ENCODE data around the gene ITIH3. TPM values are rescaled to one million over a fixed set of nuclear protein-coding genes. Genes with fewer than 3 reads are reported as not detected.

Gene ITIH3
- total RNA-seq, 1 experiment from 2014 or later: not detected

- H2BK15ac ChIP-seq (ENCODE audit: low read depth, low read length): no peak overlapping the region
- H2BK5ac ChIP-seq (ENCODE audit: insufficient read length, low read length): no peak overlapping the region
- H4K20me1 ChIP-seq (ENCODE audit: control insufficient read depth, insufficient read depth, insufficient read length): no peaks in the 10 kb centered on the region
- H3K23me2 ChIP-seq (ENCODE audit: insufficient read length, low read depth, low read length, poor library complexity, severe bottlenecking): no peaks in the 10 kb centered on the region
- H3K27ac ChIP-seq (ENCODE audit: insufficient read length, low read depth, low read length): no peak overlapping the region
- Mint-ChIP-seq H3K4me1 (peaks cover 13 to 24% of the 10 kb centered on the region in 2 experiments), H3K27ac (no peak overlapping the region), H3K9me3 (no peaks in the 10 kb centered on the region), H3K27me3 (ENCODE audit: low read depth) (no peaks in the 10 kb centered on the region), H3K36me3 (ENCODE audit: insufficient read depth in 1 of 3, low read depth in 3 of 3) (peaks cover 0 to 9% (median 0%) of the 10 kb centered on the region in 3 experiments; a peak in 3 of 7 replicates), H3K4me3 (no peak overlapping the region)
- H2BK120ac ChIP-seq (ENCODE audit: low read depth, low read length, poor library complexity, severe bottlenecking): no peak overlapping the region
- H4K91ac ChIP-seq (ENCODE audit: insufficient read length, low read depth, low read length): no peak overlapping the region
- no peak overlapping the region for H4K8ac ChIP-seq (replicated peaks; ENCODE audit: insufficient read length, low read depth, low read length)
- H3K9me3 ChIP-seq (ENCODE audit: control insufficient read depth, low read depth, low read length): no peaks in the 10 kb centered on the region
- H2AK5ac ChIP-seq (ENCODE audit: insufficient read length, low read length): no peak overlapping the region
- DNase-seq: no peak
- no peak overlapping the region for H2BK12ac ChIP-seq (ENCODE audit: insufficient read length, low read depth, low read length)
- H3K56ac ChIP-seq (ENCODE audit: insufficient read length, low read depth, low read length): no peak overlapping the region
- H3T11ph ChIP-seq (ENCODE audit: low read length): no peak overlapping the region
- no CpG with 5 or more reads among the region's 5 CpGs for WGBS (ENCODE audit: extremely low coverage, insufficient read length, low lambda C conversion rate)
- H3K18ac ChIP-seq (ENCODE audit: insufficient read length, low read depth, low read length): no peak overlapping the region
- H3K4me2 ChIP-seq (ENCODE audit: insufficient read depth, insufficient read length, low read length): no peak overlapping the region
- H2BK20ac ChIP-seq (ENCODE audit: low read depth, low read length, poor library complexity, severe bottlenecking): no peak overlapping the region
- no peaks in the 10 kb centered on the region for H3K79me2 ChIP-seq (ENCODE audit: insufficient read depth, low read length)
- H3K23ac ChIP-seq (ENCODE audit: insufficient read length, low read depth, low read length): no peak overlapping the region
- H2AFZ ChIP-seq (ENCODE audit: low read length): no peak overlapping the region
- no peaks in the 10 kb centered on the region; the same call in 1 of the 2 replicates for H3K27me3 ChIP-seq (ENCODE audit: insufficient read depth, low read length)
- H3K4me1 ChIP-seq (ENCODE audit: insufficient read depth, low read length): no peaks in the 10 kb centered on the region
- no peak overlapping the region for H3K4ac ChIP-seq (ENCODE audit: low read depth, low read length)
- H3K9ac ChIP-seq (ENCODE audit: extremely low read depth, insufficient read length, low read length): no peak overlapping the region
- no peak overlapping the region for H3K14ac ChIP-seq (ENCODE audit: insufficient read depth, low read length)
- H4K5ac ChIP-seq (ENCODE audit: insufficient read length, low read depth, low read length): no peak overlapping the region
- no peak for TF ChIP-seq CTCF (conservative IDR thresholded peaks at IDR 0.05)
- no peaks in the 10 kb centered on the region for H3K79me1 ChIP-seq (ENCODE audit: insufficient read depth, low read depth, low read length, poor library complexity, severe bottlenecking)
Measured at GRCh38 chr3:52836471-52836845, 41.9 kb downstream of the ITIH3 start.

All from H9 (cell line).